SK-N-DZ (cell line): Measurements from ENCODE around the gene GRIK2.

ENCODE experiments used
- DNase-seq: peaks from one replicate; pipeline ENCODE4 v3.0.0-alpha.2; 2015; ENCODE audit warnings: low spot score

The GRIK2 gene

GRCh38 chr6:101878554-101879276, 485.2 kb downstream of the GRIK2 start:
- no peak for DNase-seq

GRCh38 chr6:101879782-101880181, 486.3 kb downstream of the GRIK2 start:
- DNase-seq = no peak

GRCh38 chr6:101883505-101883904, 490.0 kb downstream of the GRIK2 start:
- DNase-seq = no peak

GRCh38 chr6:101887532-101887931, 494.0 kb downstream of the GRIK2 start:
- no peak for DNase-seq

- DNase-seq = no peak
These were observed 514.1 kb downstream of the GRIK2 start for GRCh38 chr6:101907356-101908217.

GRCh38 chr6:101909366-101909765, 515.9 kb downstream of the GRIK2 start:
- no peak for DNase-seq

- no peak for DNase-seq
These were observed 518.8 kb downstream of the GRIK2 start for GRCh38 chr6:101912311-101912710.

GRCh38 chr6:101918471-101918870, 525.0 kb downstream of the GRIK2 start:
- no peak for DNase-seq

GRCh38 chr6:101921829-101922450, 528.4 kb downstream of the GRIK2 start:
- DNase-seq = no peak

- DNase-seq = no peak
These were observed 532.8 kb downstream of the GRIK2 start for GRCh38 chr6:101926149-101926925.

GRCh38 chr6:101931766-101932165, 538.3 kb downstream of the GRIK2 start:
- no peak for DNase-seq

GRCh38 chr6:101932704-101933103, 539.2 kb downstream of the GRIK2 start:
- no peak for DNase-seq

GRCh38 chr6:101935732-101936131, 542.2 kb downstream of the GRIK2 start:
- no peak for DNase-seq

GRCh38 chr6:101936516-101936915, 543.0 kb downstream of the GRIK2 start:
- no peak for DNase-seq

- no peak for DNase-seq
These were observed 543.6 kb downstream of the GRIK2 start for GRCh38 chr6:101937108-101937507.

- no peak for DNase-seq
These were observed 546.9 kb downstream of the GRIK2 start for GRCh38 chr6:101940391-101940790.

GRCh38 chr6:101956961-101957360, 563.5 kb downstream of the GRIK2 start:
- DNase-seq = no peak

- no peak for DNase-seq
These were observed 567.8 kb downstream of the GRIK2 start for GRCh38 chr6:101961357-101961756.

GRCh38 chr6:101980924-101981323, 587.4 kb downstream of the GRIK2 start:
- peak; percentile 16 for DNase-seq

- no peak for DNase-seq
These were observed 593.0 kb downstream of the GRIK2 start for GRCh38 chr6:101986476-101986875.

GRCh38 chr6:101992286-101992685, 598.8 kb downstream of the GRIK2 start:
- DNase-seq = no peak

GRCh38 chr6:101994521-101994920, 601.0 kb downstream of the GRIK2 start:
- DNase-seq = no peak
